ENCODE measurements around the gene NAB2. TPM values are rescaled to one million over a fixed set of nuclear protein-coding genes. Genes with fewer than 3 reads are reported as not detected.

NAB2 gene
- total RNA-seq, 2 donors from 2014 or later = 13.5 to 21.7 TPM

GRCh38 chr12:57131896-57132744, 43.2 kb downstream of the NAB2 start:
- H3K9me3 ChIP-seq (ENCODE audit: control insufficient read depth, low read length) = no peaks in the 10 kb centered on the region
- H3K9ac ChIP-seq (ENCODE audit: extremely low read depth, low read length, poor library complexity, severe bottlenecking) = peak overlapping the region; percentile 31
- 83 to 84% methylated on average over 7 to 9 of the region's 9 CpGs for WGBS, 2 experiments (ENCODE audit: insufficient coverage in 1 of 2, insufficient read length in 1 of 2)
- Mint-ChIP-seq H3K27ac (peak overlapping the region; percentile 81), H3K4me3 (no peak overlapping the region), H3K27me3 (ENCODE audit: insufficient read depth) (peaks cover 1% of the 10 kb centered on the region), H3K4me1 (peaks cover 50% of the 10 kb centered on the region), H3K36me3 (ENCODE audit: low read depth) (no peaks in the 10 kb centered on the region), H3K9me3 (no peaks in the 10 kb centered on the region)
- DNase-seq = peak; percentile 57
- H3K4me1 ChIP-seq (ENCODE audit: control insufficient read depth, insufficient read depth, low read length) = peaks cover 13% of the 10 kb centered on the region
- H3K27ac ChIP-seq (ENCODE audit: low read depth, low read length) = no peak overlapping the region
- H3K36me3 ChIP-seq (ENCODE audit: control insufficient read depth, insufficient read depth, low read length) = no peaks in the 10 kb centered on the region
- peak overlapping the region; percentile 32 for H3K4me3 ChIP-seq (ENCODE audit: low read length)
- H3K27me3 ChIP-seq (ENCODE audit: control insufficient read depth, insufficient read depth, low read length, poor library complexity, severe bottlenecking) = no peaks in the 10 kb centered on the region
- TF ChIP-seq CTCF (conservative IDR thresholded peaks at IDR 0.05) = no peak

- no peaks in the 10 kb centered on the region for H3K27me3 Mint-ChIP-seq (ENCODE audit: insufficient read depth)
- H3K9me3 Mint-ChIP-seq = no peaks in the 10 kb centered on the region
- Histone ChIP-seq H3K27me3 (ENCODE audit: control insufficient read depth, insufficient read depth, low read length, poor library complexity, severe bottlenecking) (no peaks in the 10 kb centered on the region), H3K27ac (ENCODE audit: low read depth, low read length) (no peak overlapping the region), H3K4me1 (ENCODE audit: control insufficient read depth, insufficient read depth, low read length) (peaks cover 13% of the 10 kb centered on the region), H3K4me3 (ENCODE audit: low read length) (peak overlapping the region; percentile 32), H3K36me3 (ENCODE audit: control insufficient read depth, insufficient read depth, low read length) (no peaks in the 10 kb centered on the region), H3K9me3 (ENCODE audit: control insufficient read depth, low read length) (no peaks in the 10 kb centered on the region), H3K9ac (ENCODE audit: extremely low read depth, low read length, poor library complexity, severe bottlenecking) (no peak overlapping the region)
- H3K4me1 Mint-ChIP-seq = peaks cover 50% of the 10 kb centered on the region
- DNase-seq = peak; percentile 69
- no peak for TF ChIP-seq CTCF (conservative IDR thresholded peaks at IDR 0.05)
- no peaks in the 10 kb centered on the region for H3K36me3 Mint-ChIP-seq (ENCODE audit: low read depth)
- H3K4me3 Mint-ChIP-seq = no peak overlapping the region
- H3K27ac Mint-ChIP-seq = peak overlapping the region; percentile 81
- 51 to 55% methylated on average over 3 to 4 of the region's 4 CpGs for WGBS, 2 experiments (ENCODE audit: insufficient coverage in 1 of 2, insufficient read length in 1 of 2)
Observed at GRCh38 chr12:57133013-57133569, 44.2 kb downstream of the NAB2 start.

GRCh38 chr12:57133916-57134315, 45.0 kb downstream of the NAB2 start:
- 79 to 94% methylated on average over 4 to 6 of the region's 6 CpGs for whole genome bisulfite sequencing, 2 experiments (ENCODE audit: insufficient coverage in 1 of 2, insufficient read length in 1 of 2)
- no peak for TF ChIP-seq CTCF (conservative IDR thresholded peaks at IDR 0.05)
- Histone ChIP-seq H3K9me3 (ENCODE audit: control insufficient read depth, low read length) (no peaks in the 10 kb centered on the region), H3K27me3 (ENCODE audit: control insufficient read depth, insufficient read depth, low read length, poor library complexity, severe bottlenecking) (no peaks in the 10 kb centered on the region), H3K4me1 (ENCODE audit: control insufficient read depth, insufficient read depth, low read length) (peaks cover 13% of the 10 kb centered on the region), H3K4me3 (ENCODE audit: low read length) (no peak overlapping the region), H3K36me3 (ENCODE audit: control insufficient read depth, insufficient read depth, low read length) (peaks cover 2% of the 10 kb centered on the region), H3K27ac (ENCODE audit: low read depth, low read length) (no peak overlapping the region), H3K9ac (ENCODE audit: extremely low read depth, low read length, poor library complexity, severe bottlenecking) (no peak overlapping the region)
- peaks cover 6% of the 10 kb centered on the region for H3K36me3 Mint-ChIP-seq (ENCODE audit: low read depth)
- peak; percentile 54 for DNase-seq
- H3K27ac Mint-ChIP-seq = peak overlapping the region; percentile 83
- H3K27me3 Mint-ChIP-seq (ENCODE audit: insufficient read depth) = no peaks in the 10 kb centered on the region
- H3K4me3 Mint-ChIP-seq = no peak overlapping the region
- H3K9me3 Mint-ChIP-seq = no peaks in the 10 kb centered on the region
- peaks cover 50% of the 10 kb centered on the region for H3K4me1 Mint-ChIP-seq

Measured in endodermal cell (in vitro differentiated cells).